GM19455 (cell line): ENCODE measurements around the gene ACBD6.
"Not testable (repeated sequence)": the region's sequence is repeated elsewhere in the genome, so short reads cannot be mapped to it uniquely, and the experiment has no call there.

Experiments used
- ATAC-seq: cut with Tn5 transposase; IDR thresholded peaks from one replicate; pipeline ENCODE4 v1.9.1; 2021; ENCODE audit not compliant: unreplicated experiment

ACBD6 gene

DNA sequence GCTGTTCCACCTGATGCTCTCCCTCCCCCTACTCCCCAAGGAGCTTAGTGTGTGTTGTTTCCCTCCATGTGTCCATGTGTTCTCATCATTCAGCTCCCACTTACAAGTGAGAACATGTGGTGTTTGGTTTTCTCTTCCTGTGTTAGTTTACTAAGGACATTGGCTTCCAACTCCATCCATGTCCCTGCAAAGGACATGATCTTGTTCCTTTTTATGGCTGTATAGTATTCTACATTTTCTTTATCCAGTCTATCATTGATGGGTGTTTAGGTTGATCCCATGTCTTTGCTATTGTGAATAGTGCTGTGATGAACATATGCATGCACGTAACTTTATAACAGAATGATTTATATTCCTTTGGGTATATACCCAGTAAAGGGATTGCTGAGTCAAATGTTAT, 81.2 kb downstream of the ACBD6 start:
- ATAC-seq, result not testable (repeated sequence)

DNA sequence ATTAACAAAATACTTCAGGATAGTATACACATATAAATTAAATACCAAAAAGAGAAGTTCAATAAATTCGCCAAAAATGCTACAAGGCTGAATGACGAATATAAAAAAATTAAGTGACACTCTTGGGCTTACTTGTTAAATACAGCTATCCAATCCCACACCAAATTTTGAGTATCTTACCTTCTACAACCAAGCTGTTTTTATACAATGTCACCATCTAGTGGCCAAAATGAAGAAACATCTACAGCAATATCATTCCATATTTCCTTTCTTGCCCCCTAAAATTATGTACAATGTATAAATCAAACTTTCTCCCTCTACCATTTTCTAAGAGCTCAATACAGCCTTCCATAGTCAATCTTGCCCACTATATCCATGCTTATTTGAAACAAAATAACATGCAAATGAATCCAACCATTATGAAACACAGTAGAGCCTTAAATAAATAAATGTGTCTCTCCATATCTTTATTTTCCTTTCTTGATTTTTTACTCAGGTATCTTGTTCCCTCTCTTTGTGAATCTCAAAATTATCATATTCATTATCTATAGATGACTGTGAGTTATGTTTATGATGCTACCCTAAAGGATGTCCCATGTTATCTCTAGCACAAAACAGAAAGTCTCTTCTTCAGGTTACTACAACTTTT, 86.3 kb downstream of the ACBD6 start:
- no peak for ATAC-seq

DNA sequence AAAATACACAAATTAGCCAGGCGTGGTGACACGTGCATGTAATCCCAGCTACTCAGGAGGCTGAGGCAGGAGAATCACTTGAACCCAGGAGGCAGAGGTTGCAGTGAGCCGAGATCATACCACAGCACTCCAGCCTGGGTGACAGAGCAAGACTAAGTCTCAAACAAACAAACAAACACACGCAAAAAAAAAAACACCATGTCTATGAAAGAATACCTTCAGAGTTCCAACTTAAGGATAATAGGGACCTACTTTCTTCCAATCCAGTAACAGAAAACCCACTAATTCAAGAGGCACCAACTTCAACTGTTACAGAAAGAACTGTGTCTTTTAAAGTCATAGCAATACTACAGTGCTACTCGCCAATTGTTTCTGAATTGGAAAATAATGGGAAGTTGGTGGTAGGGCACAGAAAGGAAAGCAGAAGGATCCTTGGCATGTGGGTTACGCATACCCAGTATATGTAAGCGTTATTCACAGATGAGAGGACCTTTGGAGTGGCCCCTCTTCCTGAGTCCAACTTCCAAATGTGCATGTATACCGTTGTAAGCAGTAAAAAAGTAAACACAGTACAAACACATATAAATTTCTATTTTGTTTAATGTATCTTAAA, 87.0 kb downstream of the ACBD6 start:
- no peak for ATAC-seq

DNA sequence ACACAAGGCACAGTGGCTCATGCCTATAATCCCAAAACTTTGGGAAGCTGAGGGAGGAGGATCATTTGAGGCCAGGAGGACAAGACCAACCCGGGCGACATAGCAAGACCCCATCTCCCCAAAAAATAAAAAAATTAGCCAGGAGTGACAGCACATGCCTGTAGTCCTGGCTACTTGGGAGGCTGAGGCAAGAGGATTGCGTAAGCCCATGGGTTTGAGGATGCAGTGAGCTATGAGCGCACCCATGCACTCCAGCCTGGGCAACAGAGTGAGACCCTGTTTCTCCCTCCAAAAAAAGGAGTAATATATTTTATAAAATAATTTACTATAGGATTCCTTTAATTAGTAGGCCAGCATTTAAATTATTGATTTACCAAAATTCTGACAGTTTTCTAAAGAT, 89.8 kb downstream of the ACBD6 start:
- ATAC-seq, result no peak

DNA sequence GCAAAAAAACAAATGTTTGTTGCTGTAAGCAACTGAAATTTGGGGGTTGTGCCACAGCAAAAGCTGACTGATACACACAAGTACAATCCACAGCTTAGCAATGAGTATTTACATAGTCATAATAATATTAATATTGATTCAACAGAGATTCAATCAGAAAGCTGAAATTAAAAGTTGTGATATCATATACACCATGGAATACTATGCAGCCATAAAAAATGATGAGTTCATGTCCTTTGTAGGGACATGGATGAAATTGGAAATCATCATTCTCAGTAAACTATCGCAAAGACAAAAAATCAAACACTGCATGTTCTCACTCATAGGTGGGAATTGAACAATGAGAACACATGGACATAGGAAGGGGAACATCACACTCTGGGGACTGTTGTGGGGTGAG, 94.2 kb downstream of the ACBD6 start:
- not testable (repeated sequence) for ATAC-seq

DNA sequence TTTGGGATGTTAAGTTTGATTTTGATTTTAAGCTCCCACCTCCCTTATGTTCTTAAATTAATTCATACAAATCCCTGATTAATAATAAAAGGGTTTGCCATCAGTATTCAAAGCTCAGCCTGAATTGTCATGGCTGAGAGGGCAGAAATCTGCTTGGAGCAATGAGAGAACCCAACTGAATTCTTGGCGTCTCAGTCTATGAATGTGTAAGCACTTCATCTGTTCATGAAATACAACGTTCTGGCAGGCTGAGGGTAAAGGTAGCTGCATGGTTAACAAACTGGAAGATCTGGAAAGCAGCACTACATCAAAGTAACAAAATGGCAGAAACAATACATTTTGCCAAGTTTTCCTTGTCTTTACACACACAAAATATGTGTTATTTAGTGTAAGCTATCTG, 95.3 kb downstream of the ACBD6 start:
- ATAC-seq, result no peak

DNA sequence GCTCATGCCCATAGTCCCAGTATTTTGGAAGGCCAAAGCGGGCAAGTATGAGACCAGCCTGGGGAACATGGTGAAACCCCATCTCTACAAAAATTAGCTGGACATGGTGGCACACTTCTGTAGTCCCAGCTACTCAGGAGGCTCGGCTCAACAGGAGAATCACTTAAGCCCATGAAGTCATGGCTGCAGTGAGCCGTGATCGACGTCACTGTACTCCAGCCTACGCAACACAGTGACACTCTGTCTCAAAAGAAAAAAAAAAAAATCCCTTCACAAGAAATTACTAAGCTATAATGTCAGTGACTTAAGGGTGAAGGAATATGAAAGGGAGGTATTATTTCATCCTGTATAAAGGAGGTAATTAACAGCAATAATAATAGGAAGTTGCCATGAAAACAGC, 99.8 kb downstream of the ACBD6 start:
- no peak for ATAC-seq

DNA sequence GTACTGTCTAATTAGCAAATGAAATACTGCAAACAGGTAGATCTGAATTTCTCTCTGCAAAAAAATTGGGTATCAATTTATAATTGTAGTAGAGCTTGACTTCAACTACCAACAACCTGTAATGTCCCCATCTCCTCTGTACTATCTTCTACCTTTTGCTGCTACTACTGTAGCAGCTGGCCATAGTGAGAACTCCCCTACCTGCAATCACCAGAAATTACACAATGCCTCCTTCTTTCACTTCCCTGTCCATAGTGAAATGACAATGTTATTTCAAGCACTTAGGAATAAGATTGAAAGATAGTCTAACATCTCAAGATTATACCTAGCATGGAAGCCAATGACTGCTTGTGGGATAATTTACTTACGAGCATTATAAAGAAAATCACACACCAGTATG, 100.4 kb downstream of the ACBD6 start:
- no peak for ATAC-seq

DNA sequence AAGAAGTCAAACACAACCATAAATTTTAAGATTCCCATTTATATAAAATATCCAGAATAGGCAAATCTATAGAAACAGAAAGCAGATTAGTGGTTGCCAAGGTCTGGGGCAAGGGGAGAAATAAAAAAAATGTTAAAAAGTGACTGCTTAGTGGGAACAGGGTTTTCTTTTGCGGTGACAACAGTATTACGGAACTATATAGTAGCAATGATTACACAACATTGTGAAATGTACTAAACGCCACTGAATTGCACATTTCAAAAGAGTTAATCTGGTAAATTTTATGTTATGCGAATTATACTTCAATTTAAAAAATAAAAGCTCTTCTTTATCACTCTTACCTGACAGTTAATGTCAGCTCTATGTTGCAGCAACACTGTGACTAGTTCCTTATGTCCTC, 105.2 kb downstream of the ACBD6 start:
- no peak for ATAC-seq

DNA sequence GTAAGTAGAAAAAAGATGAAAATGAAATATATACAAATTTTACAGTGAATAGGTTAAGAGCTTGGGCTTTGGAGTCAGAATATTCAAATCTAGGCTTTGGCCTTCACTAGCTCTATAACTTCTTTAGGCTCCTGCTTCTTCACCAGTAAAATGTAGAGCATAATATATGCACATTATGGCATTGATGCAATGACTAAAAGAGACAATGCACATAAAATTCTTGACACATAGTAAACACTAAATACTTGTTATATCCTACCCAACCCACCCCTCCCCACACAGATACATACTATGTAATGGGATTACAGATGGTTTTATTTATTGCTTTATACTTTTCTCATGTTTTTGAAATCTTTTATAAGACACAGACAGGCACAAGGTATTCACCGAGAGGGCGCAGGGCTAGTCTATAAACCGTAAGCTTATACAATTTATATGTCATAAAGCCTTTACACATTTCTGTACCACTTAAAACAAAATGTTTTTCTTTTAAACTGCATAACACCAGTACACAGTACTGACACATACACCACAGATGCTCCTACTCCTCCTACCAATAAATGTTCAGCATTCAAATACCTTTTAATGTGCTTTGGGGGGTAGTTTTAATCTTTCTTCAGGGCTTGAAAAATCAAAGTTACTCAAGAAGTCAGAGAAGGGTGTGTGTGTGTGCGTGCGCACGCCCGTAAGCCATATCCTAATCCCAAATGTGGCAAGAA, 109.8 kb downstream of the ACBD6 start:
- ATAC-seq, result no peak

DNA sequence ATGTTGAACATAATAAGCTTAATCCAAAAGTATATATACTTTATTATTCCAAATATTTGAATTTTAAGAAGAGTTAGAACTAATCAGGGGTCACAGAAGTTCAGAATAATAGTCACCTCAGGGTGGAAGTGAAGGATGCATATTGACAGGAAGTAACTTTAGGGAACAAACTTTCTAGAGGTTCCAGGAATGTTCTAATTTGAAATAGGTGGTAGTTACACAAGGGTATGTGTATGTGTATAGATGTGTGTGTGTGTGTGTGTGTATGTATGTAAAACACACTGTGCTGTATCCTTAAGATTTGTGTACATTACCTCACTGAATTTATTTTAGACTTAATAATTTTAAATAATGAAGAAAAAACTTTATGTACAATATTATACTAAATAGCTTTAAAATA, 110.4 kb downstream of the ACBD6 start:
- ATAC-seq, result no peak

DNA sequence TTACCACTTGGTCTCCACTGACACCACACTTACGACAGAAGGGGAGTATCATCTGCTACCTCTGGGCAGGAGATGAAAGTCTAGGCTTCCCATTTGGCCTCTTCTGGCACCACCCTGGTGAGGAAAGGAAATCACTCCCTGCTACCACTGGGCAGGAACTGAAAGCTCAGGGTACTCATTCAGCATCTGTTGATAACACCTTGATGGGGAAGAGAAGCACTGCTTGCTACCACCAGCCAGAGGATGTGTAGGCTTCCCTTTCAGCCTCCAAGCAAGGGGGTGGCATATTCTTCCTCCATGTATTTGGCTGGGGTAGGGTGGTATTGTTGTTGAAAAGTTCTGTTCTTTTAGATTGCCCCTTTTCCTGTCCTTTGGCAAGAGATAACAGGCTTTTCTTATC, 115.0 kb downstream of the ACBD6 start:
- no peak for ATAC-seq

DNA sequence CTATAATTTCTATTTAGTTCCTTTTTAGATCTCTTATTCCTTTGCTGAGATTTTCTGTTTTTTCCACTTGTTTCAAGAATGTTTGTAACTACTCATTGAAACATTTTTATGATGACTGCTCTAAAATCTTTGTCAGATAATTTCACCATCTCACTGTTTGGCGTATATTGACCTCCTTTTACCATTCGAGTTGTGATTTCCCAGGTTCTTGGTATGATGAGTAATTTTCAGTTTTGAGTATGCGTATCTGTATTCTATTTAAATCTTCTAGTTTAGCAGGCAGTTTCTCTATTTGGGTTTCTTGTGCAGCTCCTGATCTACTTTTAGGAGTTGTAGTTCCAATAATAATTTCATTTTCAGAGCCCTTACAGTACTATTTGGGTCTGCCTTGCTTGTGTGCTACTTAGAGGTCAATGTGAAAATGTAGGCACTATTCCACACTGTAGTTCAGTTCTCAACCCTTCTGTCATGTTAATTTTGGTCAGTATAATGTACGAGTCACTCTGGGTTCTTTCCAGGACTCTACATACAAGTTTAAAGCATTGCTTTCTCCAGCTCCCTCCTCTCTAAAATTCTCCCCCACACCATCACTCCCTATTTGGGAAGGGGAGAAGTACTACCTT, 115.5 kb downstream of the ACBD6 start:
- no peak for ATAC-seq

DNA sequence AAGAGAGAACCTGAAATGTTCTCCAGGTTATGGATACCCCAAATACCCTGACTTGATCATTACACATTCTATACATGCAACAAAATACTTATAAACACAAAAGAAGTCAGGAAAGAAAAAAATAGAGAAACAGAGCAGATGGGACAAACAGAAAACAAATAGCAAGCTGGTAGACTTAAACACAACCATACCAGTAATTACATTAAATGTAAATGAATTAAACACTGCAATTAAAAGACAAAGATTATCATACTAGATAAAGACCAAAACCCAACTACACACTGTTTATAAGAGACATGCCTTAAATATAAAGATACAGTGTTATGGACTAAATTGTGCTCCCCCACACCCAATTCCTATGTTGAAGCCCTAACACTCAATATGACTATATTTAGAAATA, 117.2 kb downstream of the ACBD6 start:
- ATAC-seq, result no peak

DNA sequence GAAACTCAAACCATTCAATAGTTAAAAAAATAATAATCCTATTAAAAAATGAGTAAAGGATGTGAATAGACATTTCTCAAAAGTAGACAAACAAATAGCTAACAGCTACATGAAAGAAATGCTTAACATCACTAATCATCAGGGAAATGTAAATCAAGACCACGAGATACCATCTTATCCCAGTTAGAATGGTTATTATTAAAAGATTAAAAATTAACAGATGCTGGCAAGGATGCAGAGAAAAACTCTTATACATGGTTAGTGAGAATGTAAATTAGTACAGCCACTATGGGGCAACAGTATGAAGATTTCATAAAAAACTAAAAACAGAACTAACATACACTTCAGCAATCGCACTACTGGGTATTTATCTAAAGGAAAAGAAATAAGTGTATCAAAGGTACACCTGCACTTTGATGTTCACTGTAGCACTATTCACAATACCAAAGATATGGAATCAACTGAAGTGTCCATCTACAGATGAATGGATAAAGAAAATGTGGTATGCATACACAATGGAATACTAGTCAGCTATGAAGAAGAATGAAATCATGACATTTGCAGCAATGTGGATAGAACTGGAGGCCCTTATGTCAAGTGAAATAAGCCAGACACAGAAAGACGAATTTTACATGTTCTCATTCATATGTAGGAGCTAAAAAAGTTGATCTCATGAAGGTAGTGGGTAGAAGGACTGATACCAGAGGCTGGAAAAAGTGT, 117.9 kb downstream of the ACBD6 start:
- ATAC-seq, result no peak

DNA sequence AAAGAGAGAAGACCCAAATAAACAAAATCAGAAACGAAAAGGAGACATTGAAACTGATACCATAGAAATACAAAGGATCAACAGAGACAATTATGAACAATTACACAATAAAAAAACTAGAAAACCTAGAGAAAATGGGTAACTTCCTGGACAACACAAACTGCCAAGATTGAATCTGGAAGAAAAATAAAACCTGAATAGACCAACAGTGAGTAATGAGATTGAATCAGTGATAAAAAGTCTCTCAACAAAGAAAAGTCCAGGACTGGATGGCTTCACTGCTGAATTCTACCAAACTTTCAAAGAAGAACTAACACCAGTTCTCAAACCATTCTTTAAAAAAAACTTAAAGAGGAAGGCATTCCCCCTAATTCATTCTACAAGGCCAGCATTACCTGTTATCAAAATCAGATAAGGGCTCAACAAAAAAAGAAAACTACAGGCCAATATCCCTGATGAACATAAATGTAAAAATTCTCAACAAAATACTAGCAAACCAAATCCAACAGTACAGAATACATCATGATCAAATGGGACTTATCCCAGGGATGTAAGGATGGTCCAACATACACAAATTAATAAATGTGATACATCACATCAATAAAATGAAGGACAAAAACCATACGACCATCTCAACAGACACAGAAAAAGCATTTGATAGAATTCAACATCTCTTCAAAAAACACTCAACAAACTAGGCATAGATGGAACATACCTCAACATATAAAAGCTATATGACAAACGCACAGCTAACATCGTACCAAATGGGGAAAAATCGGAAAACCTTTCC, 119.9 kb downstream of the ACBD6 start:
- no peak for ATAC-seq

DNA sequence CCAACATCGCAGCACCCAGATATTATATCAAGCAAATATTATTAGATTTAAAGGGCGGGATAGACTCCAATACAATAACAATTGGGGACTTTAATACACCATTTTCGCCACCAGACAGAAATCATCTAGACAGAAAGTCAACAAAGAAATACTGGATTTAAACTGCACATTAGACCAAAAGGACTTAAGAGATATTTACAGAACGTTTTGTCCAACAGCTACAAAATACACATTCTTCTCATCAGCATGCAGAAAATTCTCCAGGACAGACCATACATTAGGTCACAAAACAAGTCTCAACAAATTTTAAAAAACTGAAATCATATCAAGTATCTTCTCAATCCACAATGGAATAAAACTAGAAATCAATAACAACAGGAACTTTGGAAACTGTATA, 121.2 kb downstream of the ACBD6 start:
- ATAC-seq, result no peak

DNA sequence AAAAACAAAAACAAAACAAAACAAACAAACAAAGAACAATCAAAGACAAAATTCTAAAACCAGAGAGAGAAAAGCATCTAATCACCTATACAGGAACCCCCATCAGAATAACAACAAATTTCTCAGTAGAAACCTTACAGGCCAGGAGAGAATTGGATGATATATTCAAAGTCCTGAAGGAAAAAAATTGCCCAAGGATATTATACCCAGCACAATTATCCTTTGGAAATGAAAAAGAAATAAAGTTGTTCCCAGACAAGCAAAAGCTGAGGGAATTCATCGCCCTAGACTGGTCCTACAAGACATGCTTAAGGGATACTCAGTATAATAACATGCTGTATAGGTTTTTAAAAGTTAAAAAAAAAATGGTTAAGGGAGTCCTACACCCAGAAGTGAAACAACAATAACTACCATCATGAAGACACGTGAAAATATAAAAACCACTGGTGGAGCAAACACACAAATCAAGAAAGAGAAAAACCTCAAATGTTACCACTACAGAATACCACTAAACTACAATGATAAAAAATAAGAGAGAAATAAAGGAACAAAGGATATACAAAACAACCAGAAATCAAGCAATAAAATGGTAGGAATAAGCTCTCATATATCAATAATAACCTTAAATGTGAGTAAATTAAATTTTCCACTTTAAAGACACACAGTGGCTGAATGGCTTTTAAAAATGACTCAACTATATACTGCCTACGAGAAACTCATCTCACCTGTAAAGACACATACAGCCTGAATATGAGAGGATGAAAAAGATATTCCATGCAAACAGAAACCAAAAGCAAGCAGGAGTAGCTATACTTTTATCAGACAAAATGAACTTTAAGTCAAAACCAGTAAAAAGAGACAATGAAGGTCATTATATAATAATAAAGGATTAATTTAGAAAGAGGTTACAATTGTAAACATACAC, 121.9 kb downstream of the ACBD6 start:
- ATAC-seq, result no peak

DNA sequence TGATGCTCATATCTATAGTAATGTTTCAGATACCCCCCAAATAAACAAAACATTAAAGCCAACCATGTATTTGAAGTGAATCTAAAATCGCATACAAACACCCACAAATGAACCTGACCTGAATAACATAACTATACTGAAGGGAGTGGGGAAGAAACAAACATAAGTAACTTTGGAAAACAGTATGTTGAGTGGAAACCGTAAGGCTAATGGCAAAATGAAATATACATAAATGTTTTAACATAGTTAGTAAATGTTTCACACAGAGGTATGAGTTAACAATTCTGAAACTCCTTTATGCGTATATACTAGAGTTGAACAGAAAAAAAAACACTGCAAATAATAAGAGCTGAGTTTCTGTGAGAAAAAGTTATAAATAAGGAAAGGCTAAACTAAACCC, 125.6 kb downstream of the ACBD6 start:
- no peak for ATAC-seq

DNA sequence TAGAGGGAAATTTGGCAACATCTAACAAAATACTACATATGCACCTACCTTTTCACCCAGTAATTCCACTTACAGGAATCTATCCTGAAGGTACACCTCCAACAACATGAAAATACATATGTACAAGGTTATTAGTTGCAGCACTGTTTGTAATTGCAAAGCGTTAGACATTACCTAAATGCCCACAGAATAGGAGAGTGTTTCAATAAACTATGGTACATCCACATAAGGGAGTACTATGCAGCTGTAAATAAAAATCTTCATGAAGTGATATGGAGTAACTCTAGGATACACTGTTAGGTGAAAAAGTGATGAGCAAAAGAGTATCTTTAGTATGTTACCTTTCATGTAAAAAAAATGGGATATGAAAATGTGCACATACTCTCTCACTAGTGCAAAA, 126.1 kb downstream of the ACBD6 start:
- ATAC-seq, result no peak
